Adrenal gland (tissue), 12 donors: ENCODE data around the gene TRIO. TPM values are rescaled to one million over a fixed set of nuclear protein-coding genes. Genes with fewer than 3 reads are reported as not detected.

Experiments used
- DNase-seq, 7 donors: peaks; one replicate each; pipeline ENCODE4 v3.0.0-alpha.2; 2019 to 2020
- H3K27ac ChIP-seq, 5 donors: fragments of 200-600 bp; sonication (generic) in 4 of 5; 1 replicate in 3 of 5; 2 replicates in 2 of 5; pipeline versions ENCODE4 v1.5.1 to v1.8.0; 2016 to 2020; ENCODE audit warnings: mild to moderate bottlenecking in 1 of 5
- H3K27me3 ChIP-seq: fragments of 200-600 bp; 2 replicates; pipeline ENCODE4 v1.8.0; 2021
- H3K36me3 ChIP-seq, 2 donors: fragments of 200-600 bp; replicated peaks in 1 of 2; 1 replicate in 1 of 2; 2 replicates in 1 of 2; pipeline versions ENCODE4 v1.5.1 to v1.8.0; 2018 to 2022
- H3K4me1 ChIP-seq, 2 donors: fragments of 200-600 bp; replicated peaks in 1 of 2; 1 replicate in 1 of 2; 2 replicates in 1 of 2; pipeline versions ENCODE4 v1.5.1 to v1.8.0; 2018 to 2021
- H3K4me3 ChIP-seq, 4 donors: fragments of 200-600 bp; sonication (generic) in 3 of 4; one replicate each; pipeline ENCODE4 v1.5.1; 2016 to 2018
- H3K9me3 ChIP-seq, 3 donors: fragments of 200-600 bp; sonication (generic) in 1 of 3; replicated peaks in 1 of 3; 1 replicate in 2 of 3; 2 replicates in 1 of 3; pipeline versions ENCODE4 v1.5.1 to v1.8.0; 2016 to 2021
- POLR2A ChIP-seq, 2 donors: fragments of 450-650 bp; IDR thresholded peaks; one replicate each; pipeline ENCODE4 v1.6.1; 2017; ENCODE audit warnings: antibody characterized with exemption in 2 of 2, mild to moderate bottlenecking in 2 of 2, moderate library complexity in 1 of 2
- WGBS, 4 donors: extraction: QIAGEN DNeasy Blood & Tissue Kit in 2 of 4; methylation state at CpG; one replicate each; pipeline versions ENCODE4 v1.1.5 to v1.1.7; 2013 to 2017; 5-methylcytosine and 5-hydroxymethylcytosine counted together
- intact Hi-C, 2 donors: fragments of 100-400 bp; cut with DNase I; formaldehyde crosslinking; loops; one replicate each; pipeline versions ENCODE4 v1.14.1 to v1.15.0; 2022 to 2023
- polyA plus RNA-seq, 3 donors: library from polyadenylated mRNA; stranded (reverse); fragments of 200-250 nt in 2 of 3; fragments of 350-450 nt in 1 of 3; fragmentation: Illumina TruSeq in 1 of 3; extraction: RNeasy Lipid Tissue Mini Kit (QIAGEN cat#74804) in 1 of 3; gene quantifications; one replicate each; pipeline ENCODE4 v1.2.3, GENCODE V29; 2013 to 2014
- total RNA-seq, 9 donors: library from RNA; depleted of rRNA in 4 of 9; stranded (reverse); fragments of >200 nt in 4 of 9; fragments of 120-200 nt in 1 of 9; fragmentation: NEBNext Ultra II Directional in 1 of 9; extraction: Animal tissue kit (Norgen Biotek cat#: 25700) in 1 of 9; gene quantifications; one replicate each; pipeline versions ENCODE4 v1.1.0 to v1.2.4, GENCODE V29; 2013 to 2023
- TF ChIP-seq, protein P1 (sequence below), 6 experiments: fragments of 450-650 bp in 4 of 6; fragments of 200-600 bp in 2 of 6; sonication (generic) in 1 of 6; IDR thresholded peaks; 1 replicate in 5 of 6; 2 replicates in 1 of 6; pipeline versions ENCODE4 v1.5.1 to v1.8.0; 2016 to 2021; ENCODE audit warnings: antibody characterized with exemption in 6 of 6, mild to moderate bottlenecking in 2 of 6, moderate library complexity in 1 of 6
- donor health status: healthy with polysubstance abuse.
- donor health status: Bipolar disorder and iron deficiency.
- donor health status: DM: yes; HTN: yes; CAD: no.
- donor health status: DM: no; HTN: no; CAD: no.
- donor health status: DM: no; HTN: no; CAD: no.
- donor health status: DM: yes; HTN: yes; CAD: no.

TRIO gene
- total and polyA plus RNA-seq, 12 donors, result 27.3 to 109 (median 72.4) TPM

DNA sequence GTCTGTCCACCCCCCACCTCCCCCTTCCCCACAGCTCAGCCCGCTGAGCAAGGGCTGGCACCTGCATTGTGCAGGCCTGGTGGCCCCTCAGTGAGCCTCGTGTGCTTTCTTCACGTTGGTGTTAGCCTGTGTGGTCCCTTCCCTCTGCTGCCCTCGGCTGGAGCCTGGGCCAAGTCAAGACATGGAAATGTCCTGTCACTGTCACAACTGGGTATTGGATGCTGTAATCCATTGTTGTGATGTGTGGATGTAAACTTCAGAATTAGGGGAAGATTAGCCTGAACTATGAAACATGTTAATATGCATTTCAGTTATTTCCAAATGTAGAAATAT lies 103.9 kb downstream of the TRIO start:
- intact Hi-C loops, result no loop called here
- Histone ChIP-seq H3K9me3 (no peaks in the 10 kb centered on the region), H3K27me3 (no peaks in the 10 kb centered on the region), H3K4me3 (no peak overlapping the region), H3K36me3 (no peaks in the 10 kb centered on the region), H3K4me1 (peaks cover 0 to 21% of the 10 kb centered on the region in 2 donors), H3K27ac (no peak overlapping the region)
- 56 to 62% (median 59%) methylated on average over 4 of the region's 4 CpGs for WGBS, 4 donors
- TF ChIP-seq POLR2A (IDR thresholded peaks at IDR 0.05), result no peak
- TF ChIP-seq, protein P1, sequence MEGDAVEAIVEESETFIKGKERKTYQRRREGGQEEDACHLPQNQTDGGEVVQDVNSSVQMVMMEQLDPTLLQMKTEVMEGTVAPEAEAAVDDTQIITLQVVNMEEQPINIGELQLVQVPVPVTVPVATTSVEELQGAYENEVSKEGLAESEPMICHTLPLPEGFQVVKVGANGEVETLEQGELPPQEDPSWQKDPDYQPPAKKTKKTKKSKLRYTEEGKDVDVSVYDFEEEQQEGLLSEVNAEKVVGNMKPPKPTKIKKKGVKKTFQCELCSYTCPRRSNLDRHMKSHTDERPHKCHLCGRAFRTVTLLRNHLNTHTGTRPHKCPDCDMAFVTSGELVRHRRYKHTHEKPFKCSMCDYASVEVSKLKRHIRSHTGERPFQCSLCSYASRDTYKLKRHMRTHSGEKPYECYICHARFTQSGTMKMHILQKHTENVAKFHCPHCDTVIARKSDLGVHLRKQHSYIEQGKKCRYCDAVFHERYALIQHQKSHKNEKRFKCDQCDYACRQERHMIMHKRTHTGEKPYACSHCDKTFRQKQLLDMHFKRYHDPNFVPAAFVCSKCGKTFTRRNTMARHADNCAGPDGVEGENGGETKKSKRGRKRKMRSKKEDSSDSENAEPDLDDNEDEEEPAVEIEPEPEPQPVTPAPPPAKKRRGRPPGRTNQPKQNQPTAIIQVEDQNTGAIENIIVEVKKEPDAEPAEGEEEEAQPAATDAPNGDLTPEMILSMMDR (IDR thresholded peaks at IDR 0.05), result no peak
- DNase-seq, result no peak

GRCh38 chr5:14249258-14250082 lies 106.3 kb downstream of the TRIO start:
- TF ChIP-seq, protein P1 (IDR thresholded peaks at IDR 0.05), result no peak
- TF ChIP-seq POLR2A (IDR thresholded peaks at IDR 0.05), result peak in 1 of 2 donors; percentile 22
- H3K27ac ChIP-seq, result peak overlapping the region in 1 of 5 donors; percentile 79
- no peak overlapping the region for H3K4me3 ChIP-seq
- intact Hi-C loops, result loop anchor here in 1 of 2 donors (10.0 kb wide), 1 partner anchor 105 kb away; the partner anchor contains the start of gene TRIO
- no peaks in the 10 kb centered on the region for H3K27me3 ChIP-seq
- H3K4me1 ChIP-seq, result peaks cover 0 to 27% of the 10 kb centered on the region in 2 donors
- no peaks in the 10 kb centered on the region for H3K36me3 ChIP-seq
- no peak for DNase-seq
- no peaks in the 10 kb centered on the region for H3K9me3 ChIP-seq
- 81 to 89% (median 82%) methylated on average over 6 of the region's 6 CpGs for WGBS, 4 donors

DNA sequence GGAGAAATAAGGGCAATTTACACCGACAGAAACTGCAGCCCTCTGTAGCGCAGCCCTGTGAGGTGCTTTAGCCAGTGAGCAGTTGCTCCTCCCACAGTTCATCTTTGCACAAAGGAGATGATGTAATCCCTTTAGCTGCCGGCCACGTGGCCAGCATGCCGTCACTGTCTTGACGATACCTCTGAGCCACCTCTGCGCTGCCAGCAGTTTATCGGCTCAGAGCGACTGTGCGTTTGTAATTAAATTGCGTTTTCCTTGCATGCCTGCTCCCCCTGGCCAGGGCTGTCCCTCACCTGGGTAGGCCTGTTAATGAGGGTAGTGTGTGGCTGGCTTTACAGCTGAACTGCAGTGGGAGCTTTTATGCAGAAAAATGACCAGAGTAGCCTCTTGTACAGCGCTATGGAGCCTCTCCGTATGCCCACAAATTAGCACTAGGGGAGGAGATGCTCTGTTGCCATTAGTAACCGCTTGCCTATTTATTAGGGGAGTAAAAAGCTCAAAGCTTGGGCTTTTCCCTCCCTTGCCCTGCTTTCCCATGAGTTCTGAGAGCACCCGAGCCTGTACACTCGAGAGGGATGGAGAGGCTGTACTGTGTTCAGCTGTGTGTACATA lies 107.0 kb downstream of the TRIO start:
- Histone ChIP-seq H3K9me3 (no peaks in the 10 kb centered on the region), H3K27ac (peak overlapping the region in 1 of 5 donors; percentile 79), H3K27me3 (no peaks in the 10 kb centered on the region), H3K4me3 (no peak overlapping the region), H3K4me1 (peaks cover 0 to 27% of the 10 kb centered on the region in 2 donors), H3K36me3 (no peaks in the 10 kb centered on the region)
- DNase-seq, result peak; percentile 48 to 94 (median 57)
- TF ChIP-seq POLR2A (IDR thresholded peaks at IDR 0.05), result no peak
- TF ChIP-seq, protein P1 (IDR thresholded peaks at IDR 0.05), result no peak
- intact Hi-C loops, result loop anchor here in 1 of 2 donors (10.0 kb wide), 1 partner anchor 105 kb away; the partner anchor contains the start of gene TRIO
- 50 to 57% (median 54%) methylated on average over 10 to 16 of the region's 16 CpGs for WGBS, 4 donors
